MM.1S (cell line): ENCODE measurements around the gene CD200R1.

Source experiments
- DNase-seq: peaks from one replicate; pipeline ENCODE4 v3.0.0-alpha.2; 2015
- H2AFZ ChIP-seq: fragments of 300-600 bp; sonication (generic); 2 replicates; pipeline ENCODE4 v1.6.0; 2016; ENCODE audit warnings: antibody characterized with exemption, low read length
- H3F3A ChIP-seq: fragments of 300-600 bp; sonication (generic); 2 replicates; pipeline ENCODE4 v1.6.1; 2016; ENCODE audit warnings: mild to moderate bottlenecking, antibody characterized with exemption, low read length, moderate library complexity, mixed read lengths; ENCODE audit not compliant: insufficient read depth
- H3K27ac ChIP-seq: fragments of 300-600 bp; sonication (generic); 2 replicates; pipeline ENCODE4 v1.5.1; 2016; ENCODE audit warnings: mild to moderate bottlenecking, low read length
- H3K27me3 ChIP-seq: fragments of 300-600 bp; sonication (generic); replicated peaks from 2 replicates; pipeline ENCODE4 v1.6.0; 2016; ENCODE audit warnings: low read length; ENCODE audit not compliant: insufficient read depth
- H3K36me3 ChIP-seq: fragments of 300-600 bp; sonication (generic); replicated peaks from 2 replicates; pipeline ENCODE4 v1.6.1; 2016; ENCODE audit warnings: mild to moderate bottlenecking, low read length, mixed read lengths; ENCODE audit not compliant: insufficient read depth
- H3K4me1 ChIP-seq: fragments of 300-600 bp; sonication (generic); 2 replicates; pipeline ENCODE4 v1.6.1; 2016; ENCODE audit warnings: low read length, mixed read lengths
- H3K4me2 ChIP-seq: fragments of 300-600 bp; sonication (generic); 2 replicates; pipeline ENCODE4 v1.6.0; 2016; ENCODE audit warnings: low read depth, low read length
- H3K4me3 ChIP-seq: fragments of 300-600 bp; sonication (generic); 2 replicates; pipeline ENCODE4 v1.5.1; 2016; ENCODE audit warnings: low read length, mixed read lengths
- H3K79me2 ChIP-seq: fragments of 300-600 bp; sonication (generic); 2 replicates; pipeline ENCODE4 v1.6.1; 2016; ENCODE audit warnings: mixed run types, low read length, mixed read lengths
- H3K9ac ChIP-seq: fragments of 300-600 bp; sonication (generic); 2 replicates; pipeline ENCODE4 v1.6.1; 2016; ENCODE audit warnings: low read length, mixed read lengths
- H3K9me2 ChIP-seq: fragments of 300-600 bp; sonication (generic); replicated peaks from 2 replicates; pipeline ENCODE4 v1.6.1; 2016; ENCODE audit warnings: mild to moderate bottlenecking, low read length, mixed read lengths; ENCODE audit not compliant: insufficient read depth
- H3K9me3 ChIP-seq: fragments of 300-600 bp; sonication (generic); replicated peaks from 2 replicates; pipeline ENCODE4 v1.6.1; 2016; ENCODE audit warnings: mild to moderate bottlenecking, low read length, mixed read lengths; ENCODE audit not compliant: insufficient read depth
- H4K20me1 ChIP-seq: fragments of 300-600 bp; sonication (generic); 2 replicates; pipeline ENCODE4 v1.6.1; 2016; ENCODE audit warnings: mild to moderate bottlenecking, low read length, moderate library complexity, mixed read lengths; ENCODE audit not compliant: insufficient read depth
- CTCF ChIP-seq: fragments of 300-600 bp; sonication (generic); IDR thresholded peaks from 2 replicates; pipeline ENCODE4 v1.5.1; 2016; ENCODE audit warnings: antibody characterized with exemption, low read length, mixed read lengths
- EZH2 ChIP-seq: fragments of 300-600 bp; sonication (generic); optimal IDR thresholded peaks from 2 replicates; pipeline ENCODE3; 2017; ENCODE audit warnings: low read depth, mild to moderate bottlenecking, antibody characterized with exemption, low read length, mixed read lengths
- EZH2phosphoT487 ChIP-seq: fragments of 300-600 bp; sonication (generic); IDR thresholded peaks from 2 replicates; pipeline ENCODE4 v1.6.1; 2018; ENCODE audit warnings: antibody characterized with exemption, low read length

The CD200R1 gene

GRCh38 chr3:112931736-112932521, 43.0 kb downstream of the CD200R1 start:
- Histone ChIP-seq H3K9me3 (no peaks in the 10 kb centered on the region), H3K9ac (no peak overlapping the region), H3K9me2 (no peaks in the 10 kb centered on the region), H3K36me3 (no peaks in the 10 kb centered on the region), H3K4me3 (no peak overlapping the region), H3K4me1 (no peaks in the 10 kb centered on the region), H2AFZ (no peak overlapping the region), H3K79me2 (peaks cover 24% of the 10 kb centered on the region), H3K4me2 (no peak overlapping the region), H3K27ac (no peak overlapping the region), H4K20me1 (no peaks in the 10 kb centered on the region), H3F3A (no peaks in the 10 kb centered on the region), H3K27me3 (no peaks in the 10 kb centered on the region)
- TF ChIP-seq EZH2phosphoT487: no peak
- TF ChIP-seq CTCF: no peak
- TF ChIP-seq EZH2: no peak
- DNase-seq: no peak

GRCh38 chr3:112930771-112931170, 44.1 kb downstream of the CD200R1 start:
- Histone ChIP-seq H3K79me2 (peaks cover 24% of the 10 kb centered on the region), H3K4me1 (no peaks in the 10 kb centered on the region), H4K20me1 (no peaks in the 10 kb centered on the region), H3K4me3 (no peak overlapping the region), H3K27ac (no peak overlapping the region), H3K4me2 (no peak overlapping the region), H3K9me3 (no peaks in the 10 kb centered on the region), H3K36me3 (no peaks in the 10 kb centered on the region), H3K27me3 (no peaks in the 10 kb centered on the region), H3K9me2 (no peaks in the 10 kb centered on the region), H2AFZ (no peak overlapping the region), H3K9ac (no peak overlapping the region), H3F3A (no peaks in the 10 kb centered on the region)
- no peak for TF ChIP-seq EZH2phosphoT487
- TF ChIP-seq EZH2: no peak
- no peak for TF ChIP-seq CTCF
- no peak for DNase-seq

DNA sequence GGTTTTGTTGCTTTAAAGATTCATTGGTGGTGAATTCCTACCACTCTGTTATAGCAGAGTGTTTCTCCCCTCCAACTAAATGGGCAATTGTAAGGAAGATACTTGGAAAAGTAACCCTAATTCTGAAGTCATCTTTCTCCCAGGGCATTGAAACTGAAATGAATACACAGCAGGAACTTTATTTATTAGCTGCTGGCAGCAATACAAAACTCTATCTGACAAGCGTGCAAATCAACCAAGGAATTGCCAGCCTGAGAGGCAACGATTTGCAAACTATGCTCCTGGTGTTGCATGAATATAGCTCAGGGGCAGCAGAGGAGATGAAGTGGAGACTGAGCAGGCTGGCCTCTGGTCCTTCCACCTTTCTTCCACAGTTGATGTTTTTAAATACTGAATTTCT, 48.9 kb downstream of the CD200R1 start:
- Histone ChIP-seq H3K27me3 (no peaks in the 10 kb centered on the region), H2AFZ (no peak overlapping the region), H3K9ac (no peak overlapping the region), H3K9me2 (no peaks in the 10 kb centered on the region), H4K20me1 (no peaks in the 10 kb centered on the region), H3K4me2 (no peak overlapping the region), H3K9me3 (no peaks in the 10 kb centered on the region), H3K27ac (no peak overlapping the region), H3K4me3 (no peak overlapping the region), H3F3A (no peaks in the 10 kb centered on the region), H3K4me1 (no peaks in the 10 kb centered on the region), H3K79me2 (no peaks in the 10 kb centered on the region), H3K36me3 (no peaks in the 10 kb centered on the region)
- no peak for DNase-seq
- TF ChIP-seq CTCF (no peak), EZH2 (no peak), EZH2phosphoT487 (no peak)
